GM19467 (cell line): Measurements from ENCODE around the gene SEMA4D.
"Not testable (repeated sequence)": the region's sequence is repeated elsewhere in the genome, so short reads cannot be mapped to it uniquely, and the experiment has no call there.

Experiments
- ATAC-seq: cut with Tn5 transposase; IDR thresholded peaks from one replicate; pipeline ENCODE4 v1.9.1; 2021; ENCODE audit warnings: mild to moderate bottlenecking, moderate library complexity; ENCODE audit not compliant: unreplicated experiment

The SEMA4D gene

DNA sequence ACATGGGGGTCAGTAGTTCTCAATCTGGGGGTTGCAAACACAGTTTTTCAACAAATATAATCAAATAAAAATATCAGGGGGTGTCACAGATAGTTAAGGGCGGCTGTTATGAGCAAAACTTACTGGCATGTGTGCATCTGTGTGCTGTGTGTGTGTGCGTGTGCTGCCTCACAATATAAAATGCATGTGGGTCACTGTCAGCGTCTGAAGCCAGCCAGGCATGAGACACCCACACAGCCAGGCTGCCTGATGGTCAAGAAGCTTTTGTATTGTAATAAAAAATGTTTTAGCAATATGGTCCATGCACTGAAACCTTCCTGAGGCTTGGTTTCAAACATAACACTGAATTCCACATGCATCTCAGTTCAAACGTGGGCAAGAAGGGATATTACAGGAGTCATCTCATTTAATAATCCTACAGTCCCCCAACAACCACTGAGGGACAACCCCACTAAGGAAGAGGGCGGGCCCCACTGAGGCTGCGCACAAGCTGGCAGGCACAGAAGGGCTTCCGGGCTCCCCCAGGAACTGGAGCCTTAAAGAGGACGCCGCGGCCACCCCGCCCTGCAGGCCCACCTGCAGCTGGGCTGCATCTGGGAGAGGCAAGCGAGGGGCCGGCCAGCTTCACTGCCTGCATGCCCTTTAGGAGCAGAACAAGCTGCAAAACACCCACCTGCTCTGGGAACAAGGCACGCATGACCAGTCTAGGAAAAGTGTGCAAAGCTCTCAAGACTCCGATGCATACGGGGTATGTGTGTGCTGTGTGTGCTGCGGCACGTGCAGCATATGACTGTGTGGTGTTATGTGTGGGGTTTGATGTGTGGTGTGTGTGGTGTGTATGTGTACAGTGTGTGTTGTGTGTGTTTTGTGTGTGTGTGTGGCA, 14.1 kb downstream of the SEMA4D start:
- ATAC-seq = peak; percentile 59

DNA sequence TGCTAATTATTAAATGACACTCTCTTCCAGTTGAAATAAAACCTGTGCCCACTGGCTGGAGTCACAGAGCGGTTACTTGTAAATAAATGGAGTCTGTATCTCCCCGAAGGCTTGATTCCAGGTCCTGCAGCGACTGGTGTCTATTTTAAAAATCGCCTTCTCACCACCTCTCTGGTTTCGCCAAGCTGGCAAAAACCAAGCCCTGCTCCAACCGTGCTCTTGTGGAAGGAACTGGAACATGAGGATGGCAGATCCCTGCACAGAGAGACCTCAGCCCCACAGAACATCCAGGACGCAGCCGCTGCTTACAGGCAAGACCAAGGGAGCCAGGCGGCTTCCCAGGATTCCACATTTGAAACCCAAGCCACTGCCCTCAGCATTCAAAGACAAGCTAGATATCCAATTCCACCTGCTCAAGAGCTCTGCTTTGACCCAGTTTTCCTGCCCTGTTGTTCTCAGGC, 15.0 kb downstream of the SEMA4D start:
- ATAC-seq = no peak

DNA sequence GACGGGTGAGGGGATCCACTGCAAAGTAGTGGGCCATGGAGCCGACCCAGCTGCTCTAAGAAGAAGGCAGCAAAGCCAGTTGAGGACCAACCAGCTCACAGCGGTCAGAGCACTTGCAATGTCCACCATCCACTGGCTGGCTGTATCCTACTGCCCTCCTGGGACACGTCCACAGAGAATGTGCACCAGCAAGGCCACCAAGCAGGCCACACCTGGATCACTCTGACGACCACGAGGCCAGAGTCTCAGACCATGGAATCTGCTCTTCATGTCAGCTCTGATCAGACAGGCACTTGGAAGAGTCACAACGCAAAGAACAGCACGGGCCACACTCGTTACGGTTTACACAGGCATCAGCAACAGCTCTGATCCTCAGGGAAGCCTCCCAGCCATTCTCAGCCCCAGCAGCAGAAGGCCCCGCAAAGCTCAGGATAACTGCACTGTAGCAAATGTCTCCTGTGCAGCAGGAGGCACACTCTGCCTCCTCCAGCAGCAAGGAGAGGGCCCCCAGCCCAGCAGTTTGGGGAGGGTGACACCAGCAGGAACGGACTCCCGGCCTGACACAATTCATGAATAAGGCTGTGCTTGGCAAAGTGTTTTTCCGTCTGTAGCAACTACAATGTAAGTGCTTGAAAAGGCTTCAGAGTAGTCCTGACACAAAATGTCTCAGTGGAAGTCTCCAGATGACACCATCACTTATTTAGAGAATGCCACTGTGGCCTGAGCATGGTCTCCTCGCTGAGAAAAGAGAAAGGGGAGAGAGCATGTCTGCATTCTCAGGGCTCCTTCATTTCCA, 15.7 kb downstream of the SEMA4D start:
- no peak for ATAC-seq

DNA sequence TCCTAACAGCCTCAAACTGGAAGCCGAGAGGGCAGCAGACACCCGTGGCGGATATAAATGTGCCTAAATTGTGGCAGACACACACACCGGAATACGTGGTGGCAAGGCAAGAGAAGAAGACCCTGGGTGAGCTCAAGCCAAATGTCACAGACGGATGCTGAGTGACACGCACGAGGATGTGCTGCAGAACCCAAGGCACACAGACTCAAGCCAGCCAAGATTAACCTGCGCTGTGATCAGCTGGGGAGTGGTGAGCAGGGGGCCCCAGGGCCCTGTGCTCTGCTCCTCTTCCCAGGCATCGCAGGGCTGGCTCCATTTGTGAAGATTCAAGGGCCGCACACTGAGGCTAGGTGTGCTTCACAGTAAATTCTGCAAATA, 16.4 kb downstream of the SEMA4D start:
- ATAC-seq = no peak

DNA sequence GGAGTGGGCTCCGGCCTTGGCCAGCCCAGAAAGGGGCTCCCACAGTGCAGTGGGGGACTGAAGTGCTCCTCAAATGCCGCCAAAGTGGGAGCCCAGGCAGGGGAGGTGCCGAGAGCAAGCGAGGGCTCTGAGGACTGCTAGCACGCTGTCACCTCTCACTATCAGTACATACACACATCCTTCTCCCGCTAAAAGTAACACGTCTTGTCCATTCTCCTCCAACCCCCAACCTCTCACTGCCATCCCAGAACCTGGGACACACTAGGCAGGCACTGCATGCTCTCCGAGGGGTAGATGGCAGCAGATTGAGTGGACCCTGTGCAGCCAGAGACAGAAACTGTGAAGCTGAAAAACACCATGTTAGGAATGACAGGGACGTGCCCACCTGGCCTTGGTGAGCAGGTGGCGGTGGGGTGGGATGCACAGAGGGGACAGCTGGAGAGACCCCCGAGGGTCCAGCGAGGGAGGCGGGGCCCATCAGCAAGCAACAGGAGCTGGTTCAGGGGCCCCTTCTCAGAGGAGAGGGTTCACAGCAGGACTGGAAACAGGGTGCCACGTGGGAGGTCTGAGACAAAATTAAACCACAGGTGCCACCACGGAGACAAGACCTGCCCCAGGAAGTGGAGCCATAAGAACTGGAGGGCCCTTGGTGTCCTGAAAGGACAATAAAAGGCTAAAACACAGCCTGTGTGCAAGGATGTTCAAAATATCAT, 16.9 kb downstream of the SEMA4D start:
- no peak for ATAC-seq

DNA sequence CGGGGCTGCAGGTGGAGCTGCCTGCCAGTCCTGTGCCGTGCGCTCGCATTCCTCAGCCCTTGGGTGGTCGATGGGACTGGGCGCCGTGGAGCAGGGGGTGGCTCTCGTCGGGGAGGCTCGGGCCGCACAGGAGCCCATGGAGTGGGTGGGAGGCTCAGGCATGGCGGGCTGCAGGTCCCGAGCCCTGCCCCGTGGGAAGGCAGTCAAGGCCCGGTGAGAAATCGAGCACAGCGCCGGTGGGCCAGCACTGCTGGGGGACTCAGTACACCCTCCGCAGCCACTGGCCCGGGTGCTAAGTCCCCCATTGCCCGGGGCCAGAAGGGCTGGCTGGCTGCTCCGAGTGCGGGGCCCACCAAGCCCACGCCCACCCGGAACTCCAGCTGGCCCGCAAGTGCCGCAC, 17.5 kb downstream of the SEMA4D start:
- not testable (repeated sequence) for ATAC-seq

DNA sequence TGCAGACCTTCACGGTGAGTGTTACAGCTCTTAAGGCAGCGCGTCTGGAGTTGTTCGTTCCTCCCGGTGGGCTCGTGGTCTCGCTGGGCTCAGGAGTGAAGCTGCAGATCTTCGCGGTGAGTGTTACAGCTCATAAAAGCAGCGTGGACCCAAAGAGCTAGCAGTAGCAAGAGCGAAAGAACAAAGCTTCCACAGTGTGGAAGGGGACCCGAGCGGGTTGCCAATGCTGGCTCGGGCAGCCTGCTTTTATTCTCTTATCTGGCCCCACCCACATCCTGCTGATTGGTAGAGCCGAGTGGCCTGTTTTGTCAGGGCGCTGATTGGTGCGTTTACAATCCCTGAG, 18.3 kb downstream of the SEMA4D start:
- not testable (repeated sequence) for ATAC-seq

DNA sequence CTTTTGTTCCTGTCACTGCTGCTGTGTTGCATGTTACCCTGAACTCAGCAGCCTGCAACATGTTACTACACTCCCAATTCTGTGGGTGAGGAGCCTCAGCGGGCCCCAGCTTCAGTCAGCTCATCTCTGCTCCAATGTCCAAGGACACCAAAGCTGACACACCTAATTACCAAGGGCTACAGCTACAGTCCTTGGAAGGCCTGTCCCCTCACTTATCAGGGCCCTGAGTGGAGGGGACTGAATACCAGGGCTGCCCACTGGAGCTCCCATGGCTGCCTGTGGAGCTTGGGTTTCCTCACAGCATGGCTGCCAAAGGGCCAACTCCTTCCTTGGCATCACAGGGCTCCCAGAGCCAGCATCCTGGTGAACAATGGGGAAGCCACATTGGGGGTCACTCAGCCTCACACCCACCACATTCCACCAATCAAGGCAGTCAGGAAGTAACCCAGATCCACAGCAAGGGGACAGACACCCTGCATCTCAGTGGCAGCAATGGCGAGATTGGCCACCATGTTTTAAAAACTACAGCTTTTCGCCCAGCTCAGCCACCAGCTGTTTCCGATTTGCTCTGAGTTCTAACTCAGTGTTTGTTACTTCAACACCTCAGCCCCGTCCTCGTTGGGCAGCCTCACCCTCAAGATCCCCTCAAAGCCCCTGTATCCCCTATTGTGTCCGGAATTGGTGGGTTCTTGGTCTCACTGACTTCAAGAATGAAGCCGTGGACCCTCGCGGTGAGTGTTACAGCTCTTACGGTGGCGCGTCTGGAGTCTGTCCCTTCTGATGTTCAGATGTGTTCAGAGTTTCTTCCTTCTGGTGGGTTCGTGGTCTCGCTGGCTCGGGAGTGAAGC, 18.9 kb downstream of the SEMA4D start:
- no peak for ATAC-seq

DNA sequence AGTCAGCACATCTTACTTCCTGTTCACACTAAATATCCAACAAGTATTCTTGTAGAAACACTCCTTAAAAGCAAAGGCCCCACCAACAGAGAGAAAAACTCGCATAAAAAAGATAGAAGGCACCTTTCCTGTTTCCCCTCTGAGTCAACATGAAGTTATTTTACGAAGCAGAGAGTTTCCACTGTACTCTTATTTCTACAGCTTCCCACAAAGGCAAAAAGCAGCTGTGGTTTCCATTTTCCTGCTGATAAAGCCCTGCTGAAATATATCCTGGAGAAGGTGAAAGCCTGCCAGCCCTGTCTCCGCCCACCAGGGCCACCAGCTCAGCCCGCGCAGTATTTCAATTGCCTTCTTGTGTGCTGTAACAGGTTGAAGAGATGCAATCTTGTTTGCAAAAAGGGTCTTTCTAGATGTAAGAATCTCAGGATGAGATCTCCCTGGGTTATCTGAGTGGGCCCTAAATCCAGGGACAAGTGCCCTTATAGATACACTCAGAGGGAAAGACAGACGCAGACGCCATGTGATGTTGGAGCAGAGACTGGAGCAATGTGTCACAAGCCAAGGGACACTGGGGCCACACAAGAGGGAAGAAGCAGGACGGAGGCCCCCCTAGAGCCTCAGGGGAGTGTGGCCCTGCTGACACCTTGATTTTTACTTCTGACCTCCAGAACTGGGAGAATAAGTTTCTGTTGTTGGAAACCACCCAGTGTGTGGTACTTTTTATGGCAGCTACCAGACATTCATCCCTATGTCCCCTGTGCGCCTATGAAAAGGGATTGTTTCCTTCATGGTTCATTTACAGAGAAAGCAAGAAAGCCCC, 19.9 kb downstream of the SEMA4D start:
- no peak for ATAC-seq

DNA sequence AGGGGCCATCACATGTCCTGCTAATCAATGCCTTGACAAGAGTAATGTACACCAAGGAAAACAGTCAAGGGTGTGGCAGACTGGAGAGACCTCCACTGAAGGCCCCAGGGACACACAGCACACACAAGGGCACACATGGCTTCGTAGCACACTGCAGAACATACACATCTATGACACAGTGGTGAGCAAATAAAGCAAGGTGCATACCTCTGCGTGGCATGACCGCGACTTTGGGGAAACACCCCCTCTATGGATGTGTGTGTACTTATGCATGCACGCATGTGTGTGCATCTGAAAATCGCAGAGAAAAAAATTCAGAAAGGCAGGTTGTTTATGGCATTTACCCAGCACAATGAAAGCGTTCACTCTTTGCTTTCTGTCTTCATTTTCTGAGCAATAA, 20.5 kb downstream of the SEMA4D start:
- no peak for ATAC-seq

DNA sequence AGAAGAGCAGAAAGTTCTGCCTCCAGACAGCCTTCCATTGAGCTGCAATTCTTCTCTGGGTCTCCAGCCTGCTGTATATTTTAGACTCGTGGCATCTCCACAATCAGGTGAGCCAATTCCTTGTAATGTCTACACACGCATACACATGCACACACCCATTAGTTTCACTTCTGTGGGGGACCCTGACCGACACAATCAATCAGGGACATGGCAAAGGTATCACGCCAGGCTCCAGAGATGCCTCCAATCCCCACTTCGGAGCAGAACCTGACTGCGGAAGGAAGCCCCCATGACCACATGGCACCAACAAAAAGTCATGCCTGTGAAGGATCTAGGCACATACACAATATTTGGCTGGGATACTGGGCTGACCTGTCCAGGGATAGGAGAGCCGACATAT, 21.4 kb downstream of the SEMA4D start:
- no peak for ATAC-seq

DNA sequence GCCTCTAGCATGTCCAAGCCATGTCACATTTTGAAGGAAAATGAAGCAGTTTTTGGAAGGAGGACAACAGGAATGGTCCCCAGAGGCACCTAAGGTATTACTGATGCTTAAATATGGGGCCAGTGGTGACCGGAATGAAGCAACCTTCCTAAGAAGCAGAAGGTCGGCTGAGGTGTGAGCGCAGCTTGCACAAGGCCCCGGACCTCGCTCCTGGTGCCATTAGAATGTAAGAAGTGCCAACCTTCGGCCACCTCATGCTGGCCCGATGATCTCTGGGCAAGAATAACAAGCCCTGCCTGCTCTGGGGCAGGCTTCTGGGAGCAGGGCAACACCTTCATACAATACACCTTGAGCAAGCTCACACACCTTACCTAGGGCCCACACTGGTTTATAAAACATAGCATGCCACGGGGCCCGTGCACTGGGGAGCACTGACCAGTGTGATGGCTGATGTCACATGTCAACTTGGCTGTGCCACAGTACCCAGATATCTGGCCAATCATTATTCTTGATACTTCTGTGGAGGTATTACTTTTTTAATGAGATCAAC, 21.9 kb downstream of the SEMA4D start:
- no peak for ATAC-seq

DNA sequence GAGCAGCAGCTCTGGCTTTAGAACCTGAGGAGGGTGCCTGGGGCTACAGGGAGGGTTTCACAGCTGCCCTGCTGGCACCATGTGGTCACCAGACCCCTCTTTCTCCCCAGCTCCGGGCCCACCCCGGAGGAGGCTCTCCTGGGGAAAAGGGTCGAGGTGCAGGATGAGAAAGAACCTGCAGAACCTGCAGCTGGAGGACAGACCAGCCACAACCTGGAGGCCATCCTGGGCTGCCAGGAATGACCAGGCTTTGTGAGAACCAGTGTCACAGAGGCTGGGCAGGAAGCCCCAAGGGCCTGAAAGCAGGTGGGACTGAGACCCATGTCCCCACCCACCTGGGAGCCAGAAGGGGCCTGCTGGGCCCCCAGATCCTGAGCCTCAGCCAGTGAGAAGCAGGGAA, 23.0 kb downstream of the SEMA4D start:
- ATAC-seq = no peak

DNA sequence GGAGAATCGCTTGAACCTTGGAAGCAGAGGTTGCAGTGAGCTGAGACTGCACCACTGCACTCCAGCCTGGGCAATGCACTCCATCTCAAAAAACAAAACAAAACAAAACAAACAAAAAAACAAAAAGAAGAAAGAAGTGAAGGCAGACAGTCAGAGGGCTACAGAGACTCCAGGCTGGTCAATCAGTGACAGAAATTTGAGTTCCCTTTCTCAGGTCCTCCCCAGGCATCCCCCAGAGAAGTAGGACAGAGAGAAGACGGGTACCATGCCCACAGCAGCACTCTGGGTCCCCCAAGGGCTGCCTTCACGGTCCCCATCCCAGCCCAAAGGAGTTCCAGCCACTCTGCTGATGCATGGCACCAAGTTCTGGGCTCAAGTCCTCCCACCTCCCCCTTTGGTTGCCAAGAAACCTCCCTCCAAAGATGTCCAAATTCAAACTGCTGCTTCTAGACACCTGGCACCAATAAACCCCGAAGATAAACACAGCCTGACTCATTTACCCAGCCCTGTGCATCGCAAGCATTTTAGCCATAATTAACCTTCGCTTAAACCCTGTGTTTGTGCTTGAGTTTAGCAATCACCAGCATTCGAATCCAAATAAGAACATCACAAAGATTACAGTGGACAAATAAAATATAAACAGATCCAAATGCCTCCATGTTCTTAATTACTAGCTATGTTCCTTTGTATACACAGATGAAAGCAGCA, 24.0 kb downstream of the SEMA4D start:
- no peak for ATAC-seq

DNA sequence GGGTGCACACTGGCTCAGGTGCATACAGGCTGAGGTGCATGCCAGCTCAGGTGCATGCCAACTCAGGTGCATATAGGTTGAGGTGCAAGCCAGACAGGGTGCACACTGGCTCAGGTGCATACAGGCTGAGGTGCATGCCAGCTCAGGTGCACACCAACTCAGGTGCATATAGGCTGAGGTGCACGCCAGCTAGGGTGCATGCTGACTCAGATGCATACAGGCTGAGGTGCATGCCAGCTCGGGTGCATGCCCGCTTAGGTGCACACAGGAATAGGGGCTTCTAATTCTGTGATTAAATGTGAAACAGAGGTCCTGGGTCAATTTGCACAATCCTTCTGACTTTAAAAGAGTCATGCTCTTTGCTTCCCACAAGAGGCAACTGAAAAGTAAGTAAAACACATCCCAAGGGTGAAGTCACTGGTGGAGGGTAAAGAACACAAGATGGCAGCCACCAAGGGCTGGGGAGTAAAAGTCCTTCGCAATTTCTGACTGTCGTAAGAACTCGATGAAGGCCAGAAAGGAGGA, 26.1 kb downstream of the SEMA4D start:
- ATAC-seq = not testable (repeated sequence)

DNA sequence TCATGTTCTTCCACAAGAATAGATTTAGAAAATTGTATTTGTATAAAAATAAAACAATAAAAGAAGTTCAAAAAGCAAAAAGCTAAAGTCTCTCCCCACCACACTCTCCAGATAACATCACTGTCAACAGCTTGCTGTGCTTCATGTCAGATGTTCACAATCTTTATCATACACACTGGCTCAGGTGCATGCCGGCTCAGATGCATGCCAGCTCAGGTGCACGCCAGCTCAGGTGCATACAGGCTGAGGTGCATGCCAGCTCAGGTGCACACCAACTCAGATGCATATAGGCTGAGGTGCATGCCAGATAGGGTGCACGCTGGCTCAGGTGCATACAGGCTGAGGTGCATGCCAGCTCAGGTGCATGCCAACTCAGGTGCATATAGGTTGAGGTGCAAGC, 26.5 kb downstream of the SEMA4D start:
- ATAC-seq = no peak

DNA sequence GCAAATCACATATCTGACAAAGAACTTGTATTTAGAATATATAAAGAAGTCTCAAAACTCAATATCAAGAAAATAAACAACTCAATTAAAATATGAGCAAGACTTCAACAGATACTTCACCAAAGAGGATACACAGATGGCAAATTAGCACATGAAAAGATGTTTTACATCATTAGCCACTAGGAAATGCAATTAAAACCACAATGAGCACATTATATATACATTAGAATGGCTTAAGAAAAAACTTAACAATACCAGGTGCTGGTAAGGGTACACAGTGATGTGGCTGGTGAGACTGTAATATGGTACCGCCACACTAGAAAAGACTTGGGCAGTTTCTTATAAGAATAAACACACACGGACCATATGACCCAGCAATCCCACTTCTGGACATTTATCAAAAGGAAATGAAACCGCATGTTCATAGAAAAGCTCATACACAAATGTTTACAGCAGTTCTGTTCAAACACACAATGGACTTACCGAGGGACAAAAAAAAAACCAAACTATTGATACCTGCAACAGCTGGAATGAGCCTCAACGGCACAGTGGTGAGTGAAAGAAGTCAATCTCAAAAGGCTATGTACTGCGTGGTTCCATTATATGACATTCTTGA, 27.6 kb downstream of the SEMA4D start:
- ATAC-seq = no peak

DNA sequence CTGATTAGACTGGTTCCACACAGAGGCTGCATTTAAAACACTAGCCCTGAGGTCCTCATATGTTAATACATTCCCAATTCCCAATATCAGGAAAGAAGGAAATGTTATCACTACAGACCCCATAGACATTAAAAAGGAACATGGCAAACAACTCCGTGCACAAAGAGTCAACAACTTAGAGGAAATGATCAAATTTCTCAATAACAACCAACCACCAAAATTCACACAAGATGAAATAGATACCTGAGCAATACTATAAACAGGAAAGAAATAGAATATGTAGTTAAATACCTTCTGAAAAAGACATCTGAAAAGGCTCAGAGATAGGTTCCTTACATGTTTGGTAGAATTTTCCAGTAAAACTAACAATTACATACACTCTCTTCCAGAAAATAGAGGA, 28.9 kb downstream of the SEMA4D start:
- no peak for ATAC-seq
